Measurements from ENCODE around the gene NCAN. TPM values are rescaled to one million over a fixed set of nuclear protein-coding genes. Genes with fewer than 3 reads are reported as not detected.
"Not testable (repeated sequence)": the region's sequence is repeated elsewhere in the genome, so short reads cannot be mapped to it uniquely, and the experiment has no call there.

The NCAN gene
- total RNA-seq, 5 donors from 2014 or later (not counting 1 experiment from before 2014, with no cell fraction given): 0.03 to 0.10 TPM; not detected in 3

DNA sequence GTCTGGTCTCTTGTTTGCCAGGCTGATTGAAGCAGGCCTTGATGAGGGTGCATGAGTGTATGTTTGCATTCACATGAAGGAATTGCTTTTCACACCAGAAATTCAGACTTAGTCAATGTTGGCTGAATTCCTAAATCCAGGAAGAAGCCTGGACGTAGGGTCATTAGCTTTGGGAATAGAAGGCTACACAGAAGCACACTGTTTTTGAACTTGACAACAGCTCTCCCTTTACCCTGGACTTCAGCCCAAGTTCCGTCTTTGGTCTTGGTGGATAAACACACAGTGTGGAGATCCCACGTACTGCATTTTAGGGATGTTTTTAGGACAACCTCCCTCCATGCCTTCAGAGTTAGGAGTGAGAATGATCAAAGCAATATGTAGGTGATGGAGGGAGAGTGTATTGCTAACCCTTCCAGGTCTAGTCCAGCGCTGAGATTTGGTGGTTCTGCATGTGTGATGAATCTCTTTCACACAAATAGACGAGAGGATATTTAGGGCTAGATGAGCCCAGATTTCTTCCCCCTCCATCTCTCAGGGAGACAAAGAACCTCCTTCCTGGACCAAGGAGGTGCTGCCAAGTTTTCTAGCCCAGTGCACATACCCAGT, 38.5 kb downstream of the NCAN start:
- no peaks in the 10 kb centered on the region for H3K9me3 Mint-ChIP-seq
- H3K9me3 ChIP-seq: no peaks in the 10 kb centered on the region
- H3K4me1 Mint-ChIP-seq: no peaks in the 10 kb centered on the region
- H3K36me3 Mint-ChIP-seq: no peaks in the 10 kb centered on the region
- H3K4me3 ChIP-seq (ENCODE audit: control insufficient read depth in 1 of 2, extremely low read depth in 1 of 2, low read length in 1 of 2): no peak overlapping the region
- no peaks in the 10 kb centered on the region for H3K4me1 ChIP-seq (ENCODE audit: control insufficient read depth in 1 of 2, extremely low read depth in 1 of 2, insufficient read depth in 2 of 2, low read length in 2 of 2)
- ATAC-seq (replicated peaks in 1 of 4) (no peak), DNase-seq (no peak)
- no peak overlapping the region for H3K4me3 Mint-ChIP-seq
- no peak overlapping the region for H3K27ac Mint-ChIP-seq
- no peak overlapping the region for H3K27ac ChIP-seq (ENCODE audit: low read length)
- CTCF ChIA-PET: no interaction called here
- H3K27me3 ChIP-seq (replicated peaks in 1 of 2; ENCODE audit: control insufficient read depth in 2 of 2, extremely low read depth in 1 of 2, insufficient read depth in 2 of 2, low read length in 1 of 2): peaks cover 0 to 36% of the 10 kb centered on the region in 2 experiments
- H3K36me3 ChIP-seq (ENCODE audit: control insufficient read depth in 2 of 2, extremely low read depth in 1 of 2, insufficient read depth in 1 of 2, low read length in 1 of 2): no peaks in the 10 kb centered on the region
- WGBS (ENCODE audit: insufficient coverage): no CpG with 5 or more reads among the region's 5 CpGs
- peaks cover 34 to 42% of the 10 kb centered on the region in 2 donors for H3K27me3 Mint-ChIP-seq
- POLR2A ChIA-PET: no interaction called here

DNA sequence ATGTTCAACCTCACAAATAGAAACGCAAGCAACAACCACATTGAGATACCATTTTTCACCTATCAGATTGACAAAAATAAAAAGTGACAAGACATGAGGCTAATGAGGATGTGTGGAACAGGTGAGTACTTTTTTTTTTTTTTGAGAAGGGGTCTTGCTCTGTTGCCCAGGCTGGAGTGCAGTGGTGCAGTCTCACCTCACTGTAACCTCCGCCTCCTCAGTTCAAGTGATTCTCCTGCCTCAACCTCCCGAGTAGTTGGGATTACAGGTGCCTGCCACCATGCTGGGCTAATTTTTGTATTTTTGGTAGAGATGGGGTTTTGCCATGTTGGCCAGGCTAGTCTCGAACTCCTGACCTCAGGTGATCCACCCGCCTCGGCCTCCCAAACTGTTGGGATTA, 41.7 kb downstream of the NCAN start:
- POLR2A ChIA-PET; H3K4me1 Mint-ChIP-seq; H3K27ac ChIP-seq (ENCODE audit: low read length); H3K4me3 Mint-ChIP-seq; H3K4me3 ChIP-seq (ENCODE audit: control insufficient read depth in 1 of 2, extremely low read depth in 1 of 2, low read length in 1 of 2); H3K36me3 ChIP-seq (ENCODE audit: control insufficient read depth in 2 of 2, extremely low read depth in 1 of 2, insufficient read depth in 1 of 2, low read length in 1 of 2); H3K9me3 ChIP-seq; ATAC-seq (replicated peaks in 1 of 4); H3K9me3 Mint-ChIP-seq; DNase-seq; H3K36me3 Mint-ChIP-seq; H3K4me1 ChIP-seq (ENCODE audit: control insufficient read depth in 1 of 2, extremely low read depth in 1 of 2, insufficient read depth in 2 of 2, low read length in 2 of 2); H3K27ac Mint-ChIP-seq: not testable (repeated sequence)
- H3K27me3 Mint-ChIP-seq: peaks cover 51 to 60% of the 10 kb centered on the region in 2 donors
- no CpG with 5 or more reads among the region's 6 CpGs for WGBS (ENCODE audit: insufficient coverage)
- peaks cover 0 to 57% of the 10 kb centered on the region in 2 experiments for H3K27me3 ChIP-seq (replicated peaks in 1 of 2; ENCODE audit: control insufficient read depth in 2 of 2, extremely low read depth in 1 of 2, insufficient read depth in 2 of 2, low read length in 1 of 2)
- CTCF ChIA-PET: interaction anchor here in 1 of 2 donors (0.7 kb wide), 1 partner anchor 237 kb away, joined by 4 read pairs; no protein-coding TSS in a partner anchor

DNA sequence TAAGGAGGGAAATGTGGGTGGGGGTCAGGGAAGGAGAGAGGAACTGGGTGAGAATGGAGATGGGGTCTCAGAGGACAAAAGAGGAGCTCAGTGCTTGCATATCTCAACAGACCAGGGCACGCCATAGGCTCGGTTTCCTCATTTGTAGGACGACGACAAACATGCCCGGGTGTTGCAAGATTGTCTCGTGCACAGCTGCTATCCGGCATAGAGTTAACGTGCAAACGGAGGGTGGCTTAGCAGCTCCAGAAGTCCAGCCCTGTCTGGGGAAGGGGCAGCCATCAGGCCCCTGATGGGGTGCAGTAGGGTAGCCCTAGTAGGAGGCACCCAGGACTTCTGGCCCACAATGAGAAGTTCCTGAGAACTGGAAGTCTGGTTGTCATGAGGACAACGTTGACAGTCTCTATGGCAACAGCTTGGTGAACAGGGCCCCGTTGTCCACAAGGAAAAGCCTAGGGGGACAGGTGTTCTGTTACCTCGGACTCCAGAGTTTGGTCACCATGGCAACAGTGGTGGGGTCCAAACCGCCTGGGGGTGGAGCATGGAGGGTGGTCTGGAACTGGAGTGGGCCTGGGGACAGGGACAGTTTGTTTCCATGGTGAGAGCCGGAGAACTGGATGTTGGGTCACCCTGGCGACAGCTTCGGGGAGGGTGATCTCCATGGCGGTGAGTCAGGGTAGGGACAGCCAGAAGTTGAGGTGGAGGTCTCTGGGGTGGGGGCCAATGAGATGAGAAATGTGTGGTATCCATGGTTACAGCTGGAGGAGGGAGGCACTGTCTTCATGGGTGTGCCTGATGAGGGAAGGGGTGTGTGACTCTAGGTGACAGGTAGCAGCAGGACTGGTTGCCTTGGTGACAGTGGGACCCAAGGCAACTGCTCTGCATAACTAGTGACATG, 44.6 kb downstream of the NCAN start:
- CTCF ChIA-PET: no interaction called here
- WGBS (ENCODE audit: insufficient coverage): 62% methylated on average over 17 of the region's 17 CpGs
- no peak for ATAC-seq (replicated peaks in 1 of 4)
- H3K27ac ChIP-seq (ENCODE audit: low read length): no peak overlapping the region
- H3K4me3 Mint-ChIP-seq: no peak overlapping the region
- H3K27me3 ChIP-seq (replicated peaks in 1 of 2; ENCODE audit: control insufficient read depth in 2 of 2, extremely low read depth in 1 of 2, insufficient read depth in 2 of 2, low read length in 1 of 2): peaks cover 0 to 63% of the 10 kb centered on the region in 2 experiments
- no peak for DNase-seq
- H3K9me3 ChIP-seq: no peaks in the 10 kb centered on the region
- H3K36me3 ChIP-seq (ENCODE audit: control insufficient read depth in 2 of 2, extremely low read depth in 1 of 2, insufficient read depth in 1 of 2, low read length in 1 of 2): no peaks in the 10 kb centered on the region
- no peaks in the 10 kb centered on the region for H3K36me3 Mint-ChIP-seq
- no peak overlapping the region for H3K27ac Mint-ChIP-seq
- peaks cover 4 to 7% (median 5%) of the 10 kb centered on the region in 3 donors for H3K4me1 Mint-ChIP-seq
- H3K27me3 Mint-ChIP-seq: peaks cover 54 to 60% of the 10 kb centered on the region in 2 donors
- peaks cover 0 to 7% of the 10 kb centered on the region in 2 experiments for H3K4me1 ChIP-seq (ENCODE audit: control insufficient read depth in 1 of 2, extremely low read depth in 1 of 2, insufficient read depth in 2 of 2, low read length in 2 of 2)
- no peak overlapping the region for H3K4me3 ChIP-seq (ENCODE audit: control insufficient read depth in 1 of 2, extremely low read depth in 1 of 2, low read length in 1 of 2)
- POLR2A ChIA-PET: no interaction called here
- no peaks in the 10 kb centered on the region for H3K9me3 Mint-ChIP-seq

DNA sequence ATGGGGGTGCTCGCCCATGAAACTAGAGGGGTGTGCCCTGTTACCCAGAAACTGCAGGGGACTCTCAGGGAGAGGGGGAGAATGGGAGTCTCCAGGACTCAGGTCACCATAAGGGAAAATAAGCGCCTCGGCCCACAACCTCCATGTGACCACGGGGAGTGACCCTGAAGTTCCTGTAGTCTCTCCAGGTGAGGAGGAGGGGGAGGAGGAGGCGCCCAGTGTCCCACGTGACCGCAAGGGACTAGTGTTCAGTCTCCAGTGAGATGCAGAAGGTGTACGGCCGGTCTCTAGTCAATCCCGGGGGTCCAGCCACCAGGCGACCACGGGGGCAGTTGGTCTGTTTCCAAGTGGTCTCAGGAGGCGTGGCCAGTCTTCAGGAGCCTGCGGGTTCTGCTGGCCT, 45.4 kb downstream of the NCAN start:
- ChIA-PET CTCF (no interaction called here), POLR2A (no interaction called here)
- Histone ChIP-seq H3K9me3 (no peaks in the 10 kb centered on the region), H3K27ac (ENCODE audit: low read length) (no peak overlapping the region), H3K36me3 (ENCODE audit: control insufficient read depth in 2 of 2, extremely low read depth in 1 of 2, insufficient read depth in 1 of 2, low read length in 1 of 2) (no peaks in the 10 kb centered on the region), H3K4me1 (ENCODE audit: control insufficient read depth in 1 of 2, extremely low read depth in 1 of 2, insufficient read depth in 2 of 2, low read length in 2 of 2) (peaks cover 0 to 12% of the 10 kb centered on the region in 2 experiments), H3K4me3 (ENCODE audit: control insufficient read depth in 1 of 2, extremely low read depth in 1 of 2, low read length in 1 of 2) (no peak overlapping the region), H3K27me3 (replicated peaks in 1 of 2; ENCODE audit: control insufficient read depth in 2 of 2, extremely low read depth in 1 of 2, insufficient read depth in 2 of 2, low read length in 1 of 2) (peaks cover 2 to 67% of the 10 kb centered on the region in 2 experiments)
- Mint-ChIP-seq H3K9me3 (no peaks in the 10 kb centered on the region), H3K27ac (no peak overlapping the region), H3K4me1 (peaks cover 6 to 11% (median 10%) of the 10 kb centered on the region in 3 donors), H3K36me3 (no peaks in the 10 kb centered on the region), H3K4me3 (no peak overlapping the region), H3K27me3 (peaks cover 50 to 58% of the 10 kb centered on the region in 2 donors)
- DNase-seq (no peak), ATAC-seq (replicated peaks in 1 of 4) (no peak)
- WGBS (ENCODE audit: insufficient coverage): 74% methylated on average over 13 of the region's 14 CpGs

DNA sequence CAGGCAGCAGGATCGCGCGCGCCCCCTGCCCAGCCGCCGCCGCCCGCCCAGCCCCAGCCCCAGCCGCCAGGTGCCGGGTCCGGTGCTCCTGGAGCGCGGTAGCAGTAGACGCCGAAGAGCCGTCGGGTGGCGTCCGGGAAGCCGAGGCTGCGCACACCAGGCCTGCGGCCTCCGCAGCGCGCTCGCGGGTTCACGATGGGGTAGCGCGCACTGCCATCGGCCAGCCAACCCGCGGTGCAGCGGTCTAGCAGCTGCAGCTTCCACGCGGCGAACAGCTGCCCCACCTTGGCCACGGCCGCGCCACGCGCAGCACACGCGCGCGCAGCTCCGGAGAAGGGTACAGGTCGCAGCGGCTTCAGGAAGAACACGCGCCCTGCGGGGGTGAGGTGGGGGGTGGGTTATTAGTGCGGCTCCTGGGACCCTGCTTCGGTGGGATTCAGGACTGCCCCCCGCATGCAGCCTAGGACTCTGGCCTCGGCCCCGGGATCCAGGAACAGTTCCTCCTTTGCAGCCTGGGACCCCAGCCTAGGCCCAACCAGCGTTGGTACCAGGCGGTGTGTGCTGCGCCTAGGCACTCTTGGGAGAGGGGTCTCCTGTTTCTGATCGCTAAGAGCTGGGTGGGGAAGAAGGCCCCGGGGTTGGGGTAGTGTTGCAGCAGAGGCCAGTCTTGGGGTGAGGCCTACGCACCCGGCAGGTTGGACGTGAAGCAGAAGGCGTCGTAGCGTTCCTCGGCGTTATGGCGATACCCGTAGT, 46.3 kb downstream of the NCAN start:
- Mint-ChIP-seq H3K27ac (no peak overlapping the region), H3K4me3 (no peak overlapping the region), H3K9me3 (no peaks in the 10 kb centered on the region), H3K27me3 (peaks cover 54 to 61% of the 10 kb centered on the region in 2 donors), H3K36me3 (no peaks in the 10 kb centered on the region), H3K4me1 (peaks cover 8 to 16% (median 13%) of the 10 kb centered on the region in 3 donors)
- Histone ChIP-seq H3K36me3 (ENCODE audit: control insufficient read depth in 2 of 2, extremely low read depth in 1 of 2, insufficient read depth in 1 of 2, low read length in 1 of 2) (no peaks in the 10 kb centered on the region), H3K4me3 (ENCODE audit: control insufficient read depth in 1 of 2, extremely low read depth in 1 of 2, low read length in 1 of 2) (no peak overlapping the region), H3K9me3 (no peaks in the 10 kb centered on the region), H3K27me3 (replicated peaks in 1 of 2; ENCODE audit: control insufficient read depth in 2 of 2, extremely low read depth in 1 of 2, insufficient read depth in 2 of 2, low read length in 1 of 2) (peaks cover 3 to 76% of the 10 kb centered on the region in 2 experiments), H3K4me1 (ENCODE audit: control insufficient read depth in 1 of 2, extremely low read depth in 1 of 2, insufficient read depth in 2 of 2, low read length in 2 of 2) (peaks cover 0 to 12% of the 10 kb centered on the region in 2 experiments), H3K27ac (ENCODE audit: low read length) (no peak overlapping the region)
- WGBS (ENCODE audit: insufficient coverage): 73% methylated on average over 59 of the region's 72 CpGs
- ATAC-seq (replicated peaks in 1 of 4) (no peak), DNase-seq (no peak)
- ChIA-PET CTCF (no interaction called here), POLR2A (no interaction called here)

DNA sequence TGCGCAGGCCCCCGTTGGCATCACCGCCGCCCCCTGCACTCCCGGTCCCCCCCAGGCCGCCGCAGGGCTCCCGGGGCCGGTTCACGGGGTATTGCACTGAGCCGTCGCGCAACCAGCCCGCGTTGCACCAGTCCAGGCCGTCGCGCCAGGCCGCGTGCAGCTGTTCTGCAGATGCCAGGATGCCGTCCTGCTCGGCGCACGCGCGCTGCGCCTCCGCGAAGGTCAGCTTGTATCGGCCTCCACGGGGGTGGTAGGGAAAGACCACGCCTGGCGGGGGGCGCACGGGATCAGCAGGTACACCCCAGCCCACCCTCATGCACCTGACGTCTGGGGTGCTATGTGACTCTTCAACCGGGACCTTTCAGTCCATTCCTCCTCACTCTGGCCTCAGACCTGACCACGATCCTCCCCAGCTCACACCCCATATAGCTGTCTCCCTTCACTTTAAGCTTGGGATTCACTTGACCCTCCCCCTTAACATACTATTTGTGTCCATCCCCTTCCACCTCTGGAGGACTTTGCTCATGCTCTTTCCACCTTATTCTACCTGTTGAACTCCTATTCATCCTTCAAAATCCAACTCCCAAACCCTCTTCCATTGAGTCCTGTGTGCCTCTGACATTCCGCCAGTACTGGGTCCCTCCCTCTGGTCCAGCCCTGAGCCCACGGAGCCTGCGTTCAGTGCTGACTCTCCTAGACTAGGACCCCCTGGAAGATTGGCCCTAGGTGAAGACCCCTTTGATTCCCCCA, 47.0 kb downstream of the NCAN start:
- ATAC-seq (replicated peaks in 1 of 4): no peak
- H3K4me1 Mint-ChIP-seq: peaks cover 8 to 16% (median 13%) of the 10 kb centered on the region in 3 donors
- Histone ChIP-seq H3K27ac (ENCODE audit: low read length) (no peak overlapping the region), H3K36me3 (ENCODE audit: control insufficient read depth in 2 of 2, extremely low read depth in 1 of 2, insufficient read depth in 1 of 2, low read length in 1 of 2) (no peaks in the 10 kb centered on the region), H3K4me3 (ENCODE audit: control insufficient read depth in 1 of 2, extremely low read depth in 1 of 2, low read length in 1 of 2) (no peak overlapping the region), H3K9me3 (no peaks in the 10 kb centered on the region), H3K4me1 (ENCODE audit: control insufficient read depth in 1 of 2, extremely low read depth in 1 of 2, insufficient read depth in 2 of 2, low read length in 2 of 2) (peaks cover 0 to 12% of the 10 kb centered on the region in 2 experiments), H3K27me3 (replicated peaks in 1 of 2; ENCODE audit: control insufficient read depth in 2 of 2, extremely low read depth in 1 of 2, insufficient read depth in 2 of 2, low read length in 1 of 2) (peaks cover 3 to 80% of the 10 kb centered on the region in 2 experiments)
- POLR2A ChIA-PET: no interaction called here
- CTCF ChIA-PET: no interaction called here
- no peaks in the 10 kb centered on the region for H3K36me3 Mint-ChIP-seq
- no peak overlapping the region for H3K27ac Mint-ChIP-seq
- H3K9me3 Mint-ChIP-seq: no peaks in the 10 kb centered on the region
- WGBS (ENCODE audit: insufficient coverage): 91% methylated on average over 41 of the region's 41 CpGs
- H3K4me3 Mint-ChIP-seq: no peak overlapping the region
- DNase-seq: no peak
- H3K27me3 Mint-ChIP-seq: peaks cover 52 to 64% of the 10 kb centered on the region in 2 donors
